Right lobe of liver (tissue), 6 donors: ENCODE results near the gene TNNC1. TPM values are rescaled to one million over a fixed set of nuclear protein-coding genes. Genes with fewer than 3 reads are reported as not detected.

Experiments used
- ATAC-seq, 4 donors: fragments of 200-7000 bp; cut with Tn5 transposase; one replicate each; pipeline ENCODE4 v1.9.1; 2020; ENCODE audit warnings: mild to moderate bottlenecking in 4 of 4, moderate library complexity in 4 of 4
- DNase-seq, 3 donors: peaks; one replicate each; pipeline ENCODE4 v3.0.0-alpha.2; 2020
- H3K27ac ChIP-seq, 3 donors: fragments of 200-600 bp; one replicate each; pipeline ENCODE4 v1.8.0; 2022
- H3K27me3 ChIP-seq, 2 donors: fragments of 200-600 bp; one replicate each; pipeline ENCODE4 v1.8.0; 2022
- H3K36me3 ChIP-seq, 4 donors: fragments of 200-600 bp; sonication (generic) in 1 of 4; one replicate each; pipeline versions ENCODE4 v1.5.1 to v1.8.0; 2017 to 2022; ENCODE audit warnings: control low read depth in 1 of 4
- H3K4me1 ChIP-seq, 4 donors: fragments of 200-600 bp; sonication (generic) in 1 of 4; one replicate each; pipeline versions ENCODE4 v1.5.1 to v1.8.0; 2017 to 2022; ENCODE audit warnings: control low read depth in 1 of 4
- H3K4me3 ChIP-seq, 3 donors: fragments of 200-600 bp; one replicate each; pipeline ENCODE4 v1.8.0; 2022
- H3K9me3 ChIP-seq, 4 donors: fragments of 200-600 bp; sonication (generic) in 1 of 4; one replicate each; pipeline versions ENCODE4 v1.5.1 to v1.8.0; 2017 to 2022; ENCODE audit warnings: control low read depth in 1 of 4
- CTCF ChIP-seq, 4 donors: fragments of 200-600 bp in 3 of 4; fragments of 450-650 bp in 1 of 4; IDR thresholded peaks; one replicate each; pipeline versions ENCODE4 v1.5.1 to v1.8.0; 2016 to 2022; ENCODE audit warnings: antibody characterized with exemption in 4 of 4, mild to moderate bottlenecking in 2 of 4
- POLR2A ChIP-seq: fragments of 450-650 bp; IDR thresholded peaks from one replicate; pipeline ENCODE4 v1.6.1; 2017; ENCODE audit warnings: antibody characterized with exemption, mild to moderate bottlenecking
- WGBS: methylation state at CpG from one replicate; pipeline ENCODE4 v1.1.6; 2018; ENCODE audit warnings: low coverage, low lambda C conversion rate; ENCODE audit not compliant: insufficient coverage; ENCODE audit errors: missing lambda C conversion rate; 5-methylcytosine and 5-hydroxymethylcytosine counted together
- intact Hi-C, 2 donors: fragments of 100-400 bp; cut with DNase I; formaldehyde crosslinking; loops; one replicate each; pipeline versions ENCODE4 v1.11.2 to v1.14.1; 2022
- total RNA-seq, 6 experiments: library from RNA; depleted of rRNA in 2 of 6; stranded (reverse); fragments of >200 nt in 2 of 6; fragmentation: NEBNext Ultra II Directional in 3 of 6; extraction: Animal tissue kit (Norgen Biotek cat#: 25700) in 3 of 6; gene quantifications; one replicate each; pipeline versions ENCODE4 v1.1.0 to v1.2.4, GENCODE V29; 2016 to 2023
- donor health status: DM: no; HTN: yes; CAD: no.
- donor health status: DM: no; HTN: no; CAD: no.
- donor health status: DM: no; HTN: no; CAD: no.
- donor health status: DM: no; HTN: yes; CAD: no.
- donor health status: DM: no; HTN: yes; CAD: no.

TNNC1 gene
- total RNA-seq, 6 experiments from 2014 or later, result 0.55 to 12.2 (median 1.3) TPM

GRCh38 chr3:52458770-52459545 lies 5.1 kb upstream of the TNNC1 start:
- Histone ChIP-seq H3K4me1 (peaks cover 0 to 15% (median 3%) of the 10 kb centered on the region in 4 donors), H3K4me3 (no peak overlapping the region), H3K36me3 (peaks cover 0 to 45% (median 9%) of the 10 kb centered on the region in 4 donors), H3K9me3 (no peaks in the 10 kb centered on the region), H3K27ac (no peak overlapping the region), H3K27me3 (no peaks in the 10 kb centered on the region)
- intact Hi-C loops, result no loop called here
- 80% methylated on average over 9 of the region's 14 CpGs for whole genome bisulfite sequencing
- DNase-seq, result no peak
- ATAC-seq, result no peak
- no peak for TF ChIP-seq CTCF (IDR thresholded peaks at IDR 0.05)
- TF ChIP-seq POLR2A, result no peak

DNA sequence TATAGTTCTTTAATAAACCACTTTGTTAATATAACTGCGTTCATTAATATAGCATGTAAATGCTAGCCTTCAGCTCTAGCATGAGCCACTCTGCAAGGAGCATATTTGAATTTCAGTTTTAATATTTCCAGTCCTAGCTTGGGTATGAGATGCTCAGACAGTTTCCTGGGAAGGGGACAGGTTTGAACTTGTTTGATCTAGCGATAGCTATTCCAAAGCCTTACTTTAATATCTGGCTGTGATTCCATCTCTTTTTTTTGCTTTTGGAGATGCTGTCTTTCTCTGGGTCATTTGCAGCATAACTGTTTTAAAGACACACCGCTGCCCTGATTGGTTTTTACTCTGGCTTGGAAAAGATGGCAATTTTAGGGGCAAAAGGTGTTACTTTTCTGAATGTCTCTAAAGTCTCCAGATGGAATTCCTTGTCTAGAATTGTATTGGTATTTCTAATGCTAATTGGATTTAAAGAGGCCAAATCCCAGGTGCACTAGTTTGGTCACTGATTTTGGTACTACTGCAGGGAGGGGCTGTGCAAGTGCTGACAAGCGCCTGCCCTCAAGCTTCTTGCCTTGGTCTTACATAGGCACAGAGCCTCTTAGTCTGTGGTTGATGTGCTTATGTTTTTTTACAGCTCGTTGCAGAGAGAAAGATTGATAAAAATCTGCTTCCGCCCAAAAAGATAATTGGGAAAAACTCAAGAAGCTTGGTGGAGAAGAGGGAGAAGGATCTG lies 4.4 kb upstream of the TNNC1 start:
- Histone ChIP-seq H3K9me3 (no peaks in the 10 kb centered on the region), H3K27ac (no peak overlapping the region), H3K27me3 (no peaks in the 10 kb centered on the region), H3K4me3 (no peak overlapping the region), H3K4me1 (peaks cover 0 to 15% (median 3%) of the 10 kb centered on the region in 4 donors), H3K36me3 (peaks cover 0 to 42% (median 9%) of the 10 kb centered on the region in 4 donors)
- 75% methylated on average over 6 of the region's 6 CpGs for WGBS
- DNase-seq, result no peak
- intact Hi-C loops, result no loop called here
- no peak for ATAC-seq
- TF ChIP-seq POLR2A (no peak), CTCF (IDR thresholded peaks at IDR 0.05) (no peak)

- no peak for DNase-seq
- intact Hi-C loops, result no loop called here
- peaks cover 0 to 15% (median 3%) of the 10 kb centered on the region in 4 donors for H3K4me1 ChIP-seq
Observed at GRCh38 chr3:52456800-52457183, 3.0 kb upstream of the TNNC1 start.

More at GRCh38 chr3:52456800-52457183, 3.0 kb upstream of the TNNC1 start:
- no peaks in the 10 kb centered on the region for H3K9me3 ChIP-seq
- TF ChIP-seq POLR2A (no peak), CTCF (IDR thresholded peaks at IDR 0.05) (no peak)
- WGBS, result 100% methylated on average over 1 of the region's 5 CpGs
- no peak for ATAC-seq
- peak overlapping the region in 2 of 3 donors; percentile 66 to 77 for H3K4me3 ChIP-seq
- H3K27me3 ChIP-seq, result no peaks in the 10 kb centered on the region
- peak overlapping the region in 1 of 3 donors; percentile 73 for H3K27ac ChIP-seq
- H3K36me3 ChIP-seq, result peaks cover 0 to 35% (median 7%) of the 10 kb centered on the region in 4 donors
